Glomerular visceral epithelial cell (primary cell): ENCODE measurements around the gene CXXC1.
A peak's percentile ranks its signal among the peaks of the same experiment; 100 is the strongest.
"Not testable (repeated sequence)": the region's sequence is repeated elsewhere in the genome, so short reads cannot be mapped to it uniquely, and the experiment has no call there.

Source experiments
- DNase-seq: peaks from one replicate; pipeline ENCODE4 v3.0.0-alpha.2; 2016; ENCODE audit errors: extremely low spot score

Gene CXXC1

DNA sequence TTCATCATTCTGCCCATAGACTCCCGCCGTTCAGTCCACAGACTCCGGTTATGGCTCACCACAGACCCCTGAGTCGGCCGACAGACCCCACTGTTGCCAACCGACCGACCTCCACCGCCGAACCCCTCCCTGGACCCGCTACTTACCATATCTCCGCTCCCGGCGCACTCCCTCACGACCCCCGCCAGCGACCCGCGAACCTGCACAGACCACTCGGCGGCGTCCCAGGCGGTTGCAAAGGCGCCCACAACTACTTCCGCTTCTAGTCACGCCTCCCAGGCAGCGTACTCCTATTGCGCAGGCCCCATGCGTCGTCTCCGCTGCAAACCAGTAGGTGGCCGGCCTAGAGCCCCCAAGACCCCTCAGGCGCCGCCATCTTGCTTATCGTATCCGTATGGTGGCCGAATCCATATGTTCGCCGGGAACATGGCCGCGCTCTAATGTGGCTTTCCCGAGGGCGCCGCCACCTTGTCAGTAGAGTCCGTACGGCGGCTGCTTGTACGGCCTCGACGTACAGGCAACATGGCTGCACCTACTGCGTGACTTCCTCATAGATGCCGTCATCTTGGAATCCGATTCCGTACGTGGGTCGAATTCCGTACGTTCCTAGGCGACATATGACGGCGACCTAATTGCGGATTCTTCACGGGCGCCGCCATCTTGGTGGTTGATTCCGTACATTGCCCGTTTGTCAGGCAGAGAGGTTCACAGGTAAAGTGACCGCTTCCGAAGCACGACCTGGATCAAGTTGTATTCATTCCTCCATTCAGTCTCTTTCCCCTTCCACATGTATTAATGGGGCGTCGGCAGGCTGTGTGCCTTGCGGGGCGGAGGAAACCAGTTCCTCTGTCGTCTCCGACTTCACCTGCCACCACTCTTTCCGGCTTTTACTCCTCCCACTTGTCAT, at the start of gene CXXC1:
CXXC1 (minus strand) TSS at position 252 of the 907 bp plus-strand sequence; CDS start at position 149, 103 bp downstream.
- DNase-seq = peak; percentile 99

DNA sequence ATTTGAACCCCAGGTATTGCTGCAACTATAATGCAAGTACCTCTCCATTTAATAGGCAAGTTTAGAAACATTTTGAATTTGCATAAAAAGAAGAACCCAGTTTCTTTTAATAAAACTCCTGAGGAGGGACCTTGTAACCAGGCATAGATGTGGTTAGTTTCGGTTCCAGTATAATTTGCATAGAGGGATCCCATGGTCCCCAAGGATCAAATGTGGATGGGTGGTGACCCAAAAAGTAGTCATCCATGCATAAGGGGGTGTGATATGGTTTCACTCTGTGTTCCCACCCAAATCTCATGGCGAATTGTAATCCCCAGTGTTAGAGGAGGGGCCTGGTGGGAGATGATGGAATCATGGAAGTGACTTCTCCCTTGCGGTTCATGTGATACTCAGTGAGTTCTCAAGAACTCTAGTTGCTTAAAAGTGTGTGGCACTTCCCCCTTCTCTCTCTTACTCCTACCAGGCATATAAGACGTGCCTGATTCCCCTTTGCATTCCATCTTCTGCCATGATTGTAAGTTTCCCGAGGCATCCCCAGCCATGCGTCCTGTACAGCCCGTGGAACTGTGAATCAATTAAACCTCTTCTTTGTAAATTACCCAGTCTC, 47.2 kb upstream of the CXXC1 start:
- DNase-seq = no peak

DNA sequence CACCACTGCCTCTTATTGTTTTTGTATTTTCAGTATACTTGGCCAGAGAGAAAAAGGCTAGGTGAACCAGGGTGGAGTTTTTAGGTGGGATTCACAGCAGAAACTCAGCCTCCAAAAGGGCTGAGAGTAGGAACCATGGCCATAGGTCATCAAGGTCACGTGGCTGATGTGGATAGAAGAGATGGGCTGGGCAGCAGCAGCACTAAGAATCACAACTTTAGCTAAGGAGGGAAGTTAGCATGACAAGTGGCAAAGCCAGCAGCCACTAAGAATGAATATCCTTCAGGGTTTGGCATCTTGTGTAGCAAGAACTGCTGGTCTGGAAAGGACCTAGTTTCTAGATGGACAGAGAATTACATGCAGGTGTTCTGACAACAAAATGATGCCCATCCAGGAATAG, 44.2 kb upstream of the CXXC1 start:
- DNase-seq = no peak

GRCh38 chr18:50330176-50330575, 42.7 kb upstream of the CXXC1 start:
- DNase-seq = no peak

DNA sequence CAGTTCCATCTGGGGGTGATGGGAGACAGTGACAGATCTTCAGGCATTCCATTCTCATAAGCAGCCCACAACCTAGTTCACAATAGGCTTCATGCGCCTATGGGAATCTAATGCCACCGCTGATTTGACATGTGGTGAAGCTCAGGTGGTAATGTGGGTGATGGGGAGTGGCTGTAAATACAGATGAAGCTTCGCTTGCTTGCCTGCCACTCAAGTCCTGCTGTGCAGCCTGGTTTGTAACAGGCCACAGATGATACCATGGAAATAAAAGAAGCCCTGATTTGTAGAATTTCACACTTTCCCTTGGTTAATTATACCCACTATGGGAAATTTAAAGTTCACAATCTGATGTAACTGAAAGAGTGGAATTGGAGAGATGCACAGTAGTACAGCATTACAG, 40.5 kb upstream of the CXXC1 start:
- no peak for DNase-seq

- DNase-seq = no peak
Measured at GRCh38 chr18:50320719-50321118, 33.2 kb upstream of the CXXC1 start.

DNA sequence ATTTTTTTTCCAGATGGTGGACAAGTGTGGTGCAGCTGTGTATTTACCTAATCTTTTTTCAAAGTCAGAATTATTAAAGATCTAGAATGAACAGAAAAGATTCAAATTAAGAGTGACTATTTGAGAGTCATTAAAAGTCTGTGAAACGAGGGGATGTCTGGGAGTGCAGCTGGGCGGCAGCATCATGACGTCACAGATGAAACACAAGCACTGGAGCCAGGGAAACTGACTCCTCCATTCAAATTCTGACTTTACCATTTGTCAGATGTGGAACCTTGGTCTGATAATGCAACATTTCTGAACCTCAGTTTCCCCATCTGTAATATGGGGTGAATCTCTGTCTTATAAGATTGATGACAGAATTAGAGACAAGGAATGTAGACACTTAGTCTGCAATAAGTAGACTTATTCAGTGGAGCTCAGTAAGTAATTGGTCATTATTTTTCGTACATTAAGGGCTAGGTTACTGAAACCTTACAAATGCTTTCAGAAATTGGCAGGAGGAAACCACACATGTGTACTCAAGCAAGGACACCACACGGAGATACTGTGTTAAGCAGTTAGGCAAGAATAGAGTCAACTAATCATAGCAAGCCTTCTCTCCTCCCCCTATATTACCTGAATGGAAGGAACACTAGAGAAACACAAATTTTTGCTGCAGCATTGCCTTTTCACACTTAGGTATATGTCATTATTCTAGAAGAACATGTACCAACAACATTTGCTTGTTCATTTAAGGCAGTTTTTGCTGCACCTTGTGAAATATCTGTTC, 27.8 kb upstream of the CXXC1 start:
- no peak for DNase-seq

DNA sequence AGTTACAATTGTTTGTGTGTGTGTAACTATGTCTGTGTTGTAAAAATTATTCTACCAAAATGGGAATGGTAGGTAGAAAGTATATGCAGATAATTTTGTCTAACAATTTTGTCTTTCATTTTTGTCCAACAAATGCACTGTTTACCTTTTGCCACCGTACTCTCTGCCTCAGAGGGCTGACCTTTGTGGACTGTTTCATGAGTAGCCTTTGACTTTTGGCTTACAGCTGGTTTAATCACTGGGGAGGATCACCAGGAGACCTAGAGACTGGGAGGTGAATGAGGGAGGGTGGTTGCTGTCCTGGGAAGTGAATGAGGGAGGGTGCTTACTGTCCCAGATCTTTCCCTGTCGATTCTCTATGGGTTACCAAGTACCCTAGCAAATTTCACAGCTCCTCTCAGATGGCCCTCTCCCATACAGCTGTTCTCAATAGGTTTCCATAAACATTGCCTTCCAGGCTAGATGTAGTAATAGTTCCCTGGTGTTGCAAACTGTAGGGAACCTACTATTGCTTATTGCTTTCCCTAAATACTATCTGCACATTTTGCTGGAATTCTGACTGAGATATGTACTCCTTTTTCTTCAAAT, 26.5 kb upstream of the CXXC1 start:
- DNase-seq = no peak

- DNase-seq = no peak
Measured at GRCh38 chr18:50313031-50313607, 25.6 kb upstream of the CXXC1 start.

GRCh38 chr18:50312296-50313030, 25.0 kb upstream of the CXXC1 start:
- no peak for DNase-seq

- no peak for DNase-seq
Measured at GRCh38 chr18:50311650-50312049, 24.2 kb upstream of the CXXC1 start.

DNA sequence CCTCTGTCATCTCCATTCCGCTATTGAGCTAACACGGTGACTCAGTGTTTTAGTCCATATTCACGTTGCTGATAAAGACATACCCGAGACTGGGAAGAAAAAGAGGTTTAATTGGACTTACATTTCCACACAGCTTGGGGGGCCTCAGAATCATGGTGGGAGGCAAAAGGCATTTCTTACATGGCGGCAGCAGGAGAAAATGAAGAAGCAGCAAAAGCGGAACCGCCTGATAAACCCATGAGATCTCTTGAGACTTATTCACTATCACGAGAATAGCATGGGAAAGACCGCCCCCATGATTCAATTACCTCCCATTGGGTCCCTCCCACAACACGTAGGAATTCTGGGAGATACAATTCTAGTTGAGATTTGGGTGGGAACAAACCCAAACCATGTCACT, 22.6 kb upstream of the CXXC1 start:
- no peak for DNase-seq

DNA sequence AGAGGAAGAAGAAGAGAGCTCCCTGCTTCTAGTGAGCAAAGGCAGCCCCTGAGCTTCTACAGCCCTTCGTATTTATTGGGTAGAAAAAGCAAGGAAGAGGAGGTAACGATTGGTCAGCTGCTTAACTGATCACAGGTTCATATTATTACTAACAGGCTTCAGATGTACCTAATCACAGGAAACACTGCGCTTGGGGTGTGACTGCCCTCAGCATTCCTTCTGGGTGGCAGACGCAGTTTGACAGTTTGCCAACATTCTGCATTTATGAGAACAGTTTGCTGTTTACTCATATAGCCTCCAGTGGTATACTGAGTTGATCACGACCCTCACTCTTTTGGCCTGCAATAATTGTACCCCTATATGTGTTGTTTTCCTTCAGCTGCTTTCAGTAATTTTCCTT, 21.4 kb upstream of the CXXC1 start:
- DNase-seq = not testable (repeated sequence)

- peak; percentile 68 for DNase-seq
Measured at GRCh38 chr18:50307738-50308470, 20.4 kb upstream of the CXXC1 start.

DNA sequence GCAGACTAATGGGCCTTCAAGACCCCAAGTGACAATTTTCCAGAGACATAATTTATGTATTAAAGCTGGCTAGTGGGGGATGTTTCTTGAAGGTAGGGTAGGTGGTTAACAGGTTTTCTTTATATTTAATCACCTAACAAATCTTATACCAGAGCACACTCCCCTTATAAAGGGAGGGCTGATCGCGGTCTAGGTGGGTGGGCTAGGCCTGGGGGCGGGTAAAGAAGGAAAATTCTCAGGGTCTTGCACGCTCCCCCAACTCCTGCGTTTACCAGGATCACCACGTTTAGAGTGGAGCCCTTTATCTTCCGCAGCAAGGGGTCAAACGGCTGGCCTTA, 19.9 kb upstream of the CXXC1 start:
- no peak for DNase-seq

- DNase-seq = no peak
Measured at GRCh38 chr18:50306944-50307343, 19.5 kb upstream of the CXXC1 start.

DNA sequence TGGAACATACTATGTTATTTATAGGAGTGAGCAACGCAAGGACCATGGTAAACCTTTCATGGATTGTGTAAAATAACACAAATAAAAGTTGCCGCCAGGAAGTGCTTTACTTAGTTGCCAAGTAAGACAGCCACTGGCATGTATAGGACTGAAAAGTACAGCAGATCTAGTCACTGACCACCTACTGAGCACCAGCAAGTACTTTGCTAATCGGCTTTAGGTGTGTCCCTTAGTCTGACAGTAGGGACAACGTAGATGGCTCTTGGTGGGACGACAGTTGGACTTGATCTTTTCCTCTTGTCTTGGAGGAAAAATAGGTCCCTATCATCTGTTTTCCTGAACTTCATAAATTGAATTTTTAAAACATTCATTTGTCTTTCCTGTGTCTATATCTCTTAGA, 13.6 kb upstream of the CXXC1 start:
- DNase-seq = no peak

- DNase-seq = no peak
Measured at GRCh38 chr18:50299626-50300388, 12.3 kb upstream of the CXXC1 start.

DNA sequence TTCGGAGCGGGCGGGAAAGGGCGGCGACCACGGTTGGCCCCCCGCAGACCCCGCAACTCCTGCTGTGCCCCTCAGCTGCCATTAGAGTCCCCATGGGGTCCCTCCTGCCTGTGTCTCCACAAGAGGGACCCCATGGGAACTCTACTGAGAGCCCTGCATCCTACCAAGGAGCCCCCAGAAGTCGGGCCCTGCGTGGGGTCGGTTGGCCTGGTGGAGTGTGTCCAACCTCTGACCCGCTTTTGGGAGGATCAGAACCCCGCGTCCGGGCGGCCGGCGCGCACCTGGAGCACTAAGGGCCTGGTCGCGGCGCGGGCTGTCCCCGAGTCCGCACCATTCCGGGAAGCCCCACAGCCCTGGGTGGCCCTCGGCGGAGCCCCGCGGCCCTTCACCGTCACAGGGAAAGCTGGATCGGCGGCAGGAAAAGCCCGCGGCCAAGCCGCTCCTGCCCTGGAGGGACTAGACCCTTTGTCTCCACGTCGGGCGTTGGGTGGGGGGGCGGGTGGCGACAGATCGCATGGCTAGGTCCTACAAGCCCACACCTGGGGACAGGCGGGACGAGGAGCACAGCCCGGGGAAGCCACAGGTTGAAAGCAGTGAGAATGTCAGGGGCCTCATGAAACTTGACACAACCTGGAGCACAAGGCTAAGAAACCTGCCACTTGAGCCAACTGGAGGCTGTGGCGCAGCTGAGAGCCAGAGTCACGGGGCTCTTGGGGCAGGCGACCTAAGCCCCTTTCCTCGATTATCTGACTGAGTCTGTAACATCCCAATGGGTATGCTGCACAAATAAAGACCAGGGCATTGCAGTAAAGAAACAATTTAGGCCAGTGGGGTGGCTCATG, 11.2 kb upstream of the CXXC1 start:
- no peak for DNase-seq
